ENCODE measurements around the gene REV1.
"Not testable (repeated sequence)": the region's sequence is repeated elsewhere in the genome, so short reads cannot be mapped to it uniquely, and the experiment has no call there.

The REV1 gene

GRCh38 chr2:99403084-99403483 is 86.7 kb downstream of the REV1 start:
- DNase-seq (ENCODE audit: low spot score), result no peak

DNA sequence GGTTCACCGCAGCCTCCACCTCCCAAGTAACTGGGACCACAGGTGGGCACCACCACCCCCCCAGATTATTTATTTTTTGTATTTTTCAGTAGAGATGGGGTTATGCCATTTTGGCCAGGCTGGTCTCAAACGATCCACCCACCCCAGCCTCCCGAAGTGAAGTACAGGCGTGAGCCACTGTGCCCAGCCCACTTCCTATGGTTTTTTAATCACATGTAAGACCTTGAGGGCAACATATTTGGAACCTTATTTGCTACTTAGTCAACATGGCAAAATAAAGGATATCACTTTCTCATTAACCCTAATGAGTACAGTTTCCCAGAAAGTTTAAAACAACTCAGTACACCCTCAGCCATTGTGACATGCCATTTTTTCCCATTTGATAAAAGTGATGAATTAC is 88.0 kb downstream of the REV1 start:
- no peak for DNase-seq (ENCODE audit: low spot score)

- DNase-seq (ENCODE audit: low spot score), result no peak
These were observed 90.0 kb downstream of the REV1 start for GRCh38 chr2:99399795-99400194.

DNA sequence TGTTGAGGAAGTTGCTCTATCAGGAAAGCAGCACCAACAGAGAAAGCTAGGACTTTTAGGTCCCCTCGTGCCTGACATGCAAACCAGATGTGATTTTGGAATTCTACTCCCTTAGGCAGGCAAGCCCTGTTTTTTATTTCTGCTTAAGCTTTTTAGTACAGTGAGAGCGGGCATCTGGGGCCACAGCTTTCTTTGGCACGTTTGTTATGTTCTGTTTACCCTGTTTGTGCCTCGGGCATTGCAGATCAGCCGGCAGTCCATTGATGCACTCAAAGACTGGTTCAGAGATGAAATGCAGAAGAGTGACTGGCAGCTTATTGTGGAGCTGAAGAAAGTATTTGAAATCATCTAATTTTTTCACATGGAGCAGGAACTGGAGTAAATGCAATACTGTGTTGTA is 90.8 kb downstream of the REV1 start:
- DNase-seq (ENCODE audit: low spot score), result no peak

DNA sequence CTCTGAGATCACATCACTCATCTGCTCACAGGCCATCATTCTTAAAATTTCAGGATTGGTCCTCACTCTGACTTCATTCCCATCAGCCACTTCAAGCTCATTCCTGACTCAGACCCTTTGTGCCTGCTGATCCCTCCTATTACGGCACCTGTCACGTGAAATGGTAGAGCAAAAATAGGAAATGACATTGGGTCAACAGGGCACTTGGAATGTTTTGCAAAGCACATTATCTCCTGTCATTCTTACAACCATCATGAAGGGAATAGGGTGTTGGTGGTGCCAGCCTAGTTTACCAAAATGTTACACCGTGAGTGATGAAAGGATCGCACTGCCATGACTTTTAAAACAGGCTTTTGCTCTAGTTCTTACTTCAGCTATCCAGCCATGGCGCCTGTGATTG is 91.5 kb downstream of the REV1 start:
- no peak for DNase-seq (ENCODE audit: low spot score)

- DNase-seq (ENCODE audit: low spot score), result no peak
These were observed 92.4 kb downstream of the REV1 start for GRCh38 chr2:99397266-99397920.

- DNase-seq (ENCODE audit: low spot score), result no peak
These were observed 94.2 kb downstream of the REV1 start for GRCh38 chr2:99395589-99396130.

GRCh38 chr2:99389946-99390345 is 99.9 kb downstream of the REV1 start:
- no peak for DNase-seq (ENCODE audit: low spot score)

DNA sequence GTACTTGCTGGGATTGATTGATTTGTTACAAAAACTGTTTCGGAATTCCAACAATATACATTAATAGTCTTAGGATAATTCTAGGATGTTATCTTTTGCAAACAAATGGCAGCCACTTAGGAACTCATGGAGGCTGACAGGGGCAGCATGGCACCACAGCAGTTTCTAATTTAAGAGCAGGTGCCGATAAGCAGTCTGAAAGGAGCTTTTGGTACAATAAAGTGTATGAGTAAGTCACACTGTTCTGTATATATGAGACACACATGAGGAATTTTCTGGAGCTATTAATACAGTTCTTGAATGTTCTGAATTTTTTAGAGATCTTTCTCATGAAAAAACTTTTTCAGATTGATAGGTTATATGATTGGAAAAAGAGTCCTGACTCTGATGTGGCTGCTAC is 100.4 kb downstream of the REV1 start:
- DNase-seq (ENCODE audit: low spot score), result no peak

DNA sequence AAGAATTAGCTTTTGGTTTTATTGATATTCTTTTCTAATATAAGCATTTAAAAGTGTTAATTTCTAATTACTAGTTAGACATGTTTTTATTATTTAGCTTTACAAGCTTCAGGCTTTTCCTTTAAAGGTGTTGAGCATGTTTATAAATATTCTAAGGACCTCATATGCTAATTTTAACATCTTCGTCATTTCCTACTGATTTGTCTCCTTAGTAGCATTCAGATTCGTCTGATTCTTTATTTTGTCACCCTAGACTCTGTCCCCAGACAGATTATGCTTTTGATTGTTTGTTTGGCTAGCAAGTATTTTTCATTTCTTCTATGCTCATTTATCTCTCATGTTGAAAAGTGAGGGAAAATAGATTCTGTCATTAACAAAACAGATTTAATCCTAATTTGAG is 100.9 kb downstream of the REV1 start:
- no peak for DNase-seq (ENCODE audit: low spot score)

- DNase-seq (ENCODE audit: low spot score), result no peak
These were observed 103.8 kb downstream of the REV1 start for GRCh38 chr2:99386011-99386410.

DNA sequence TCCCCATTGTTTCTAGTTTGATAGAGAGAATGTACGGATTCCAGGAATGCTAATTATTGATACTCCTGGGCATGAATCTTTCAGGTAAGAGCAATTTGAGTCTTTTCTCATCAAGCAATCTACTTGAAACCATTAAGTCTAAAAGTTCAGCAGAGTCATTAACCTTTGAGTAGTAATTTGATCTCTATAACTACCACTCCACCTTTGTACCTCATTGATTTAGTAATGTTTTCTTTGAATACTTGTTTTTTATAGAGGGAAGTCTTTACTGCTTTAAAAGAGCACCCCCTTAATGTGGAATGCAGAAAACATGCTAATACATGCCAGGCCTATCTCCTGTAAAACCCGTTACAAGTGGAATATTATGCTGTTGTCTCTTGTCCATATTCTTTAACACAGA is 107.7 kb downstream of the REV1 start:
- DNase-seq (ENCODE audit: low spot score), result no peak

DNA sequence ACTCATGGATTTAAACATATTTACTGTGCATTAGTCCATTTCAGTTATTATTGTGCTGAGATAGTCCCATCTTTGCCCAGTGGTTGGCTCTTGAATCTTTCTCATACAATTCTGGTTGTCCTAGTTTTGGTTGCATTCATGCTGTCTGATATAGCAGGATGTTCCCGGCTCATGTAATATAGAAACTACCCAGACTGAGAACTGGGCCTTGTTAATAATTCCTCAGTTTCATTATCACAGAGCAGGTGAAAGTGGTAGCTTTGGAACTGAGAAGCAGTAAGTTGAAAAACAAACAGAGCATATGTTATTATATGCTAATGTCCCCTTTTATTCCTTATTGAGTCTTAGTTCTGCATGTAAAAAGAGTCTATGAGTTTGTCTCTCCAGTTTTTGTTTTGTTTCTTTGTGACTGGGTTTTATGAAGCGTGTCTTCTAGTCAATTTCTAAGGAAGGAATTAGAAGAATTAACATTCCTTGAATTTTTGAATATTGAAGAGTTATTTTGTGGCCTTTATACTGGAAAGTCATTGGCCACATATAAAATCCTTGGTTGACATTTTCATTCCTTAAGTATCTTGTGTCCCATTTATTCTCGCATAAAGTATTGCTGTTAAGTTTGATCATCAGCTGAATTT is 109.3 kb downstream of the REV1 start:
- DNase-seq (ENCODE audit: low spot score), result no peak

DNA sequence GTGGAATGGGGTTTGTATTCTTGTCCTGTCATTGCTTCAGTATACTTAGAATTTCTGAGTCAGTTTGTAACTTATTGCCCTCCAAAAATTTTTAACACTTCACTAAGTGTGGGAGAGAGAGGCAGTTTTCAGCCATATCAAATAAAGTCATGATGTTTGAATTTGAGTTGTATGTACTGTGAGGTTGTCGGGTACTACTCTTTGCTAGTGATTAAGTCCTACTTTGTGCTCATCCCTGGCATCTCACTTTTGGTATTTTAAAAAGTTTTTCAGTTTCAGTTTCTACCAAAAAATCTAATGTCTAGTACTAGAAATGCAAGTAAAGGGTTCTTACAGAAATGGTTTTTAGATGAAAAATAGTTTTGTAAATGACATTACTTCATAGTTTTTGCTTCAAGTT is 111.9 kb downstream of the REV1 start:
- no peak for DNase-seq (ENCODE audit: low spot score)

DNA sequence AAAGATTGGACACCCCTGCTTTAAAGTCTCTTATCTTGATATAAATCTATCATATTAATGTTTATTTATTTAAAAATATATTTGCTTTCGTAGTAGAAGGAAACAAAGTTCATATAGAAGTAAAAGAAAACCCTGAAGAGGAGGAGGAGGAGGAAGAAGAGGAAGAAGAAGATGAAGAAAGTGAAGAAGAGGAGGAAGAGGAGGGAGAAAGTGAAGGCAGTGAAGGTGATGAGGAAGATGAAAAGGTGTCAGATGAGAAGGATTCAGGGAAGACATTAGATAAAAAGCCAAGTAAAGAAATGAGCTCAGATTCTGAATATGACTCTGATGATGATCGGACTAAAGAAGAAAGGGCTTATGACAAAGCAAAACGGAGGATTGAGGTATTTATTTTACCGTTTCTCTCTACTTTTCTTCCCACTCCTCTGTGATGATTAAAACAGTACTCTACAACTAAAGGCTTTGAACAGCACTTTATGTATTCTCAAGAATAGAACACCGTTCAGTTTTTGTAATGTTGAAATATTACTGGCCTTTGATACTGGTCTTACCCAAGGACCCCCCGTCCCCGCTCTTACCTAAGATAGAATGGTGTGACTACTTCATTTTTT is 113.5 kb downstream of the REV1 start:
- DNase-seq (ENCODE audit: low spot score), result no peak

- no peak for DNase-seq (ENCODE audit: low spot score)
These were observed 115.1 kb downstream of the REV1 start for GRCh38 chr2:99374747-99375146.

DNA sequence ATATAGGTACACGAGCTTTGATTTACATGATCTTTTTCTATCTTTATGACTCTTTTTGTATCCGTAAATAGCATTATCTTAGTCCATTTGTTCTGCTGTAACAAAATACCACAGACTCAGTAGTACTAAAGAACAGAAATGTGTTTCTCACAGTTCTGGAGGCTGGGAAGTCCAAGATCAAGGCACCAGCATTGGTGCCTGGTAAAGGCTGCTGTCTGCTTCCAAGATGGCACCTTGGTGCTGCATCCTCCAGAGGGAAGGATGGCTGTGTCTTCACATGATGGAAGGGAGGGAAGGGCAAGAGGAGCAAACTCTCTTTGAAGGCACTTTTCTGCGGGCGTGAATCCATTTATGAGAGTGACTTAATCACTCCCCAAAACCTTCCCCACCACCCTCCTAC is 116.7 kb downstream of the REV1 start:
- DNase-seq (ENCODE audit: low spot score), result no peak

DNA sequence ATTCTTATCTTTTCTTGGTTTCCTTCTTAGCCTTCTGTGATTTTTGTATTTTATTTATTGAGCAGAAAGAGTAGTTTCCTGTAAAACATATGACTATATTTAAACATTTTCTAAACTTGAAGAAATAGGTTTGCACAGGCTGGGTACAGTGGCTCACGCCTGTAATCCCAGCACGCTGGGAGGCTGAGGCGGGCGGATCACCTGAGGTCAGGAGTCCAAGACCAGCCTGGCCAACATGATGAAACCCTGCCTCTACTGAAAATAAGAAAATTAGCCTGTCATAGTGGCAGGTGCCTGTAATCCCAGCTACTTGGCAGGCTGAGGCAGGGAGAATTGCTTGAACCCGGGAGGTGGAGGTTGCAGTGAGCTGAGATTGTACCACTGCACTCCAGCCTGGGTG is 121.0 kb downstream of the REV1 start:
- DNase-seq (ENCODE audit: low spot score), result not testable (repeated sequence)

- no peak for DNase-seq (ENCODE audit: low spot score)
These were observed 124.2 kb downstream of the REV1 start for GRCh38 chr2:99365661-99366060.

DNA sequence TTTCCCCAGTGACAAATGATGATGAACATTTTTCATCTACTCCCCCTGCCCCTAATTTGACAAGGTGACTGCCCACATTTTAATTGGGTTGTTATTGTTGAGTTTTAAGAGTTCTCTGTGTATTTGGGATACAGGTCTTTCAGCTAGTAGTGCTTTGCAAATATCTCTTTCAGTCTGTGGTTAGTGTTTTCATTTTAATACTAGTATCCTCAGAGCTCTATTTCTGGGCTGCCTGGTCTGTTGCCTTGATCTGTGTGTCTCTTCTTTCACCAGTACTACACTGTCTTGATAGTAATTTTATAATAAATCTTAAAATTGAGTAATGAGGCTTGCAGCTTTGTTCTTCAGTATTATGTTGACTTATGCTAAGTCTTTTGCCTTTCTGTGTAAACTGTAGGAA is 133.0 kb downstream of the REV1 start:
- no peak for DNase-seq (ENCODE audit: low spot score)

DNA sequence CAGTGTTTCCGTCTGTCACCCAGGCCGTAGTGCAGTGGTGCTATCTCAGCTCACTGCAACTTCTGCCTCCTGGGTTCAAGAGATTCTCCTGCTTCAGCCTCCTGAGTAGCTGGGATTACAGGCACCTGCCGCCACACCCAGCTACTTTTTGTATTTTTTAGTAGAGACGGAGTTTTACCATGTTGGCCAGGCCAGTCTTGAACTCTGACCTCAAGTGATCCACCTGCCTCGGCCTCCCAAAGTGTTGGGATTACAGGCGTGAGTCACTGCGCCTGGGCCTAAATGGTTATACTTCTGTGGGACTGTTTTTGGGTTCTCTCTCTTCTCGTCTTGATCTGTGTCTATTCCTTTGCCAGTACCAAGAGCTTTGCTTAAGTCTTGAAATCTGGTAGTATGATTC is 135.0 kb downstream of the REV1 start:
- DNase-seq (ENCODE audit: low spot score), result not testable (repeated sequence)

DNA sequence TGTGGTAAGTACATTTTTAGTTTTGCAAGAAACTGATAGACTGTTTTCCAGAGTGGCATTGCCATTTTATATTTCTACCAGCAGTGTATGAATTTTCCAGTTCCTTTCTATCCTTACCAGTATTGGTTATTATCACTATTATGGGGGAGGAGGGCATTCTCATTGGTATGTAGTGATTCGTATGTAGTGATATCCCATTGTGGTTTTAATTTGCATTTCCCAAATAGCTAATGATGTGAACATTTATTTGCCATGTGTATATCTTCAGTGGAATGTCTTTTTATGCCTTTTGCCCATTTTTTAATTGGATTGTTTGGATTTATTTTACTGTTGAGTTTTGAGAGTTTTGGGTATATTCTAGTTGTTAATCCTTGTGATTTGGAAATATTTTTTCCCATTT is 135.7 kb downstream of the REV1 start:
- no peak for DNase-seq (ENCODE audit: low spot score)
